Activated CD8-positive, alpha-beta T cell treated with anti-CD3 and anti-CD28 coated beads, Interleukin-2, amount 10 ng/mL, durations not matched to agents 7 days and 5 days (primary cell): ENCODE data around the gene C10orf53. TPM values are rescaled to one million over a fixed set of nuclear protein-coding genes. Genes with fewer than 3 reads are reported as not detected.
"Not testable (repeated sequence)": the region's sequence is repeated elsewhere in the genome, so short reads cannot be mapped to it uniquely, and the experiment has no call there.

Source experiments
- ATAC-seq: fragments of 150-1000 bp; cut with Tn5 transposase; one replicate; pipeline ENCODE4 v1.10.0; 2021; ENCODE audit warnings: moderate library complexity
- CTCF ChIA-PET: fragments of 350-600 bp; sonication (Branson Sonifier 250); formaldehyde crosslinking; loops from one replicate; lab custom pipeline; 2021; ENCODE audit warnings: antibody characterized with exemption; lab: Charles Lee
- POLR2A ChIA-PET: fragments of 350-600 bp; sonication (Branson Sonifier 250); formaldehyde crosslinking; loops from one replicate; lab custom pipeline; 2021; ENCODE audit warnings: antibody characterized with exemption; lab: Charles Lee
- DNase-seq: peaks from one replicate; pipeline ENCODE4 v3.0.0-alpha.2; 2020
- H3K27ac Mint-ChIP-seq: one replicate; pipeline ENCODE4 v1.8.0; 2021; ENCODE audit warnings: mild to moderate bottlenecking, mixed read lengths
- H3K27me3 Mint-ChIP-seq: one replicate; pipeline ENCODE4 v1.8.0; 2021; ENCODE audit warnings: low read depth, mixed read lengths
- H3K36me3 Mint-ChIP-seq: one replicate; pipeline ENCODE4 v1.8.0; 2021; ENCODE audit warnings: low read depth, mixed read lengths
- H3K4me1 Mint-ChIP-seq: one replicate; pipeline ENCODE4 v1.8.0; 2021; ENCODE audit warnings: low read depth, mixed read lengths
- H3K4me3 Mint-ChIP-seq: one replicate; pipeline ENCODE4 v1.8.0; 2021; ENCODE audit warnings: mild to moderate bottlenecking, mixed read lengths
- H3K9me3 Mint-ChIP-seq: one replicate; pipeline ENCODE4 v1.8.0; 2022; ENCODE audit warnings: mixed read lengths; ENCODE audit not compliant: insufficient read depth
- total RNA-seq, 2 experiments: library from RNA; stranded (reverse); gene quantifications; one replicate each; pipeline ENCODE4 v1.2.3, GENCODE V29; 2021

The C10orf53 gene
- total RNA-seq, 2 experiments from 2014 or later = not detected

- no peak for DNase-seq
- Mint-ChIP-seq H3K4me1 (no peaks in the 10 kb centered on the region), H3K27ac (no peak overlapping the region), H3K4me3 (no peak overlapping the region), H3K9me3 (no peaks in the 10 kb centered on the region), H3K36me3 (no peaks in the 10 kb centered on the region), H3K27me3 (peaks cover 14% of the 10 kb centered on the region)
- ATAC-seq = no peak
- POLR2A ChIA-PET = no interaction called here
- CTCF ChIA-PET = no interaction called here
Observed at GRCh38 chr10:49698679-49699078, 19.2 kb downstream of the C10orf53 start.

GRCh38 chr10:49700211-49700610, 20.8 kb downstream of the C10orf53 start:
- no peaks in the 10 kb centered on the region for H3K4me1 Mint-ChIP-seq
- ChIA-PET POLR2A (no interaction called here), CTCF (no interaction called here)
- no peaks in the 10 kb centered on the region for H3K36me3 Mint-ChIP-seq
- H3K27me3 Mint-ChIP-seq = peaks cover 12% of the 10 kb centered on the region
- no peak overlapping the region for H3K27ac Mint-ChIP-seq
- DNase-seq (no peak), ATAC-seq (no peak)
- H3K9me3 Mint-ChIP-seq = no peaks in the 10 kb centered on the region
- H3K4me3 Mint-ChIP-seq = no peak overlapping the region

GRCh38 chr10:49700997-49701396, 21.5 kb downstream of the C10orf53 start:
- Mint-ChIP-seq H3K36me3 (no peaks in the 10 kb centered on the region), H3K27me3 (peaks cover 12% of the 10 kb centered on the region), H3K9me3 (no peaks in the 10 kb centered on the region), H3K27ac (no peak overlapping the region), H3K4me1 (no peaks in the 10 kb centered on the region), H3K4me3 (no peak overlapping the region)
- ChIA-PET POLR2A (no interaction called here), CTCF (no interaction called here)
- no peak for DNase-seq
- ATAC-seq = no peak

GRCh38 chr10:49707585-49707984, 28.1 kb downstream of the C10orf53 start:
- Mint-ChIP-seq H3K9me3 (no peaks in the 10 kb centered on the region), H3K27ac (no peak overlapping the region), H3K4me3 (no peak overlapping the region), H3K36me3 (no peaks in the 10 kb centered on the region), H3K4me1 (no peaks in the 10 kb centered on the region), H3K27me3 (peaks cover 4% of the 10 kb centered on the region)
- CTCF ChIA-PET = no interaction called here
- DNase-seq (no peak), ATAC-seq (no peak)
- POLR2A ChIA-PET = no interaction called here

- no peaks in the 10 kb centered on the region for H3K36me3 Mint-ChIP-seq
- peaks cover 4% of the 10 kb centered on the region for H3K27me3 Mint-ChIP-seq
- H3K9me3 Mint-ChIP-seq = no peaks in the 10 kb centered on the region
- CTCF ChIA-PET = no interaction called here
- no peaks in the 10 kb centered on the region for H3K4me1 Mint-ChIP-seq
- no peak overlapping the region for H3K27ac Mint-ChIP-seq
- no peak for DNase-seq
- ATAC-seq = no peak
- POLR2A ChIA-PET = no interaction called here
- no peak overlapping the region for H3K4me3 Mint-ChIP-seq
Observed at GRCh38 chr10:49709934-49710333, 30.5 kb downstream of the C10orf53 start.

GRCh38 chr10:49710966-49711365, 31.5 kb downstream of the C10orf53 start:
- POLR2A ChIA-PET = no interaction called here
- CTCF ChIA-PET = no interaction called here
- ATAC-seq = no peak
- no peak overlapping the region for H3K27ac Mint-ChIP-seq
- H3K9me3 Mint-ChIP-seq = no peaks in the 10 kb centered on the region
- no peaks in the 10 kb centered on the region for H3K4me1 Mint-ChIP-seq
- no peaks in the 10 kb centered on the region for H3K36me3 Mint-ChIP-seq
- peaks cover 4% of the 10 kb centered on the region for H3K27me3 Mint-ChIP-seq
- DNase-seq = no peak
- H3K4me3 Mint-ChIP-seq = no peak overlapping the region

- H3K36me3 Mint-ChIP-seq = no peaks in the 10 kb centered on the region
- CTCF ChIA-PET = no interaction called here
- no peaks in the 10 kb centered on the region for H3K9me3 Mint-ChIP-seq
- peaks cover 4% of the 10 kb centered on the region for H3K27me3 Mint-ChIP-seq
- H3K27ac Mint-ChIP-seq = no peak overlapping the region
- POLR2A ChIA-PET = no interaction called here
- no peaks in the 10 kb centered on the region for H3K4me1 Mint-ChIP-seq
- H3K4me3 Mint-ChIP-seq = no peak overlapping the region
- ATAC-seq = no peak
- no peak for DNase-seq
Observed at GRCh38 chr10:49711481-49711880, 32.0 kb downstream of the C10orf53 start.

- Mint-ChIP-seq H3K4me3 (no peak overlapping the region), H3K9me3 (no peaks in the 10 kb centered on the region), H3K27me3 (peaks cover 6% of the 10 kb centered on the region), H3K27ac (no peak overlapping the region), H3K36me3 (no peaks in the 10 kb centered on the region), H3K4me1 (no peaks in the 10 kb centered on the region)
- CTCF ChIA-PET = interaction anchor here (1.0 kb wide), 1 partner anchor 120 kb away, joined by 3 read pairs; no protein-coding TSS in a partner anchor
- DNase-seq (no peak), ATAC-seq (no peak)
- POLR2A ChIA-PET = no interaction called here
Observed at GRCh38 chr10:49713266-49713665, 33.8 kb downstream of the C10orf53 start.

GRCh38 chr10:49715157-49715556, 35.7 kb downstream of the C10orf53 start:
- H3K9me3 Mint-ChIP-seq, CTCF ChIA-PET, H3K27me3 Mint-ChIP-seq, DNase-seq, ATAC-seq, H3K36me3 Mint-ChIP-seq, H3K4me3 Mint-ChIP-seq, H3K27ac Mint-ChIP-seq, H3K4me1 Mint-ChIP-seq, POLR2A ChIA-PET: not testable (repeated sequence)

- no peaks in the 10 kb centered on the region for H3K36me3 Mint-ChIP-seq
- ChIA-PET CTCF (no interaction called here), POLR2A (no interaction called here)
- DNase-seq (no peak), ATAC-seq (no peak)
- H3K27me3 Mint-ChIP-seq = peaks cover 8% of the 10 kb centered on the region
- no peaks in the 10 kb centered on the region for H3K4me1 Mint-ChIP-seq
- H3K4me3 Mint-ChIP-seq = no peak overlapping the region
- peaks cover 3% of the 10 kb centered on the region for H3K9me3 Mint-ChIP-seq
- H3K27ac Mint-ChIP-seq = no peak overlapping the region
Observed at GRCh38 chr10:49726593-49726992, 47.1 kb downstream of the C10orf53 start.

- H3K4me1 Mint-ChIP-seq = no peaks in the 10 kb centered on the region
- ATAC-seq = no peak
- peaks cover 3% of the 10 kb centered on the region for H3K27me3 Mint-ChIP-seq
- H3K27ac Mint-ChIP-seq = no peak overlapping the region
- no peaks in the 10 kb centered on the region for H3K9me3 Mint-ChIP-seq
- no peak overlapping the region for H3K4me3 Mint-ChIP-seq
- ChIA-PET POLR2A (no interaction called here), CTCF (no interaction called here)
- no peak for DNase-seq
- no peaks in the 10 kb centered on the region for H3K36me3 Mint-ChIP-seq
Observed at GRCh38 chr10:49733866-49734265, 54.4 kb downstream of the C10orf53 start.

- H3K4me3 Mint-ChIP-seq = no peak overlapping the region
- ChIA-PET POLR2A (no interaction called here), CTCF (no interaction called here)
- DNase-seq (no peak), ATAC-seq (no peak)
- H3K4me1 Mint-ChIP-seq = no peaks in the 10 kb centered on the region
- no peaks in the 10 kb centered on the region for H3K36me3 Mint-ChIP-seq
- no peaks in the 10 kb centered on the region for H3K9me3 Mint-ChIP-seq
- H3K27ac Mint-ChIP-seq = no peak overlapping the region
- peaks cover 3% of the 10 kb centered on the region for H3K27me3 Mint-ChIP-seq
Observed at GRCh38 chr10:49734676-49735075, 55.2 kb downstream of the C10orf53 start.

GRCh38 chr10:49735161-49735560, 55.7 kb downstream of the C10orf53 start:
- Mint-ChIP-seq H3K27me3 (peaks cover 3% of the 10 kb centered on the region), H3K4me1 (no peaks in the 10 kb centered on the region), H3K36me3 (no peaks in the 10 kb centered on the region), H3K9me3 (no peaks in the 10 kb centered on the region), H3K4me3 (no peak overlapping the region), H3K27ac (no peak overlapping the region)
- no peak for ATAC-seq
- no peak for DNase-seq
- ChIA-PET POLR2A (no interaction called here), CTCF (no interaction called here)
